HG03520 (cell line): ENCODE measurements around the gene NCBP1.
"Not testable (repeated sequence)": the region's sequence is repeated elsewhere in the genome, so short reads cannot be mapped to it uniquely, and the experiment has no call there.

Experiments used
- ATAC-seq: cut with Tn5 transposase; IDR thresholded peaks from one replicate; pipeline ENCODE4 v1.9.1; 2021; ENCODE audit warnings: mild to moderate bottlenecking, moderate library complexity; ENCODE audit not compliant: unreplicated experiment

The NCBP1 gene

GRCh38 chr9:97632985-97633858 lies at the start of gene NCBP1, which contains the start of gene TSTD2:
NCBP1 (plus strand) TSS chr9:97633821; CDS start chr9:97633882, 61 bp downstream.
TSTD2 (minus strand) TSS chr9:97633368; CDS start chr9:97627562, 5,806 bp downstream.
- ATAC-seq: peak; percentile 77

DNA sequence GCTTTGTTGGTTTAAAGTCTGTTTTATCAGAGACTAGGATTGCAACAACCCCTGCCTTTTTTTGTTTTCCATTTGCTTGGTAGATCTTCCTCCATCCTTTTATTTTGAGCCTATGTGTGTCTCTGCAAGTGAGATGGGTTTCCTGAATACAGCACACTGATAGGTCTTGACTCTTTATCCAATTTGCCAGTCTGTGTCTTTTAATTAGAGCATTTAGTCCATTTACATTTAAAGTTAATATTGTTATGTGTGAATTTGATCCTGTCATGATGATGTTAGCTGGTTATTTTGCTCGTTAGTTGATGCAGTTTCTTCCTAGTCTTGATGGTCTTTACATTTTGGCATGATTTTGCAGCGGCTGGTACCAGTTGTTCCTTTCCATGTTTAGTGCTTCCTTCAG lies 48.8 kb upstream of the NCBP1 start:
- ATAC-seq: not testable (repeated sequence)

- ATAC-seq: not testable (repeated sequence)
Measured at GRCh38 chr9:97586909-97587308, 46.7 kb upstream of the NCBP1 start.

DNA sequence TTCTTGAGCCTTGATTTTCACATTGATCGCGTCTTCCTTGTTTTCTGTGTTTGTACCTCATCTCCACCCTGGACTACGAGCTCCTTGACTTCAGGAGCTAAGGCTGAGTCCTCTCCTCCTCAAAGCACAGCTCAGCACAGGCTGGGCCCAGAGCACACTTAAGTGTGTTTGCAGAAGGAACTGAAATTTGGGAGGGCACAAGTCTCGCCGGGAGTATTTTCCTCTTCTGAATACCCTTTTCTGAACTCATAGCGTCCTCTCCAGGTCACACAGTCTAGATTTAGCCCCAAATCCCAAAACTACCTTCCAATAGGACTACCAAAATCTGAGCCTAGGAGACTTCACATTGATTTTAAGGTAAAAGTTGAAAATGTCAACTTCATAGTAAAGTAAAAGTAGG lies 42.1 kb upstream of the NCBP1 start:
- ATAC-seq: no peak

GRCh38 chr9:97592126-97592525 lies 41.5 kb upstream of the NCBP1 start:
- no peak for ATAC-seq

GRCh38 chr9:97593960-97594359 lies 39.7 kb upstream of the NCBP1 start:
- ATAC-seq: no peak

DNA sequence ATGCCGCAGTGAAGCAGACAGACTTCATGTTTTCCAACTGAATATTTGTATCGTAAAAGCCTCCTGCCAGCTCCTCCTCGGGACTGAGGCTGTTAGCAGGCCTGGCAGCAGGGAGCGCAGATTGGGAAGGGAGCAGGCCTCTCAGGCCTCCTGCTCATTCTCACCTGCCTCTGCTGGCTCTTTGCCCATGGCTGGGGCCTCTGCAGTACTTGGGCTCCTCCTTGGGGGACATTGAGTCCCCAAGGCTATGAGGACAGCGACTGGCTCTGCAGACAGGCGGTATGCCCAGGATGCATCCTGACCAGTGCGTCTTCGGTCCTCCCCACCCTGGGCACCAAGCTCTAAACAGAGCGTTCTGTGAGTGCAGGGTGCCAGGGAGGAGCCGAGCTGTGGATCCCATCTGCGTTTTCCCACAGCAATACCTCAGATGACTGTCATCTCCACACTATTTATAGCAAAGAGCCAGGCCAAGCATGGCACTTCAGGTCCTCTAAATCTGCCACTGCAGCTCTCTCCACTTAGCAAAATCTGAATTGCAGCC lies 39.2 kb upstream of the NCBP1 start:
- ATAC-seq: no peak

- no peak for ATAC-seq
Measured at GRCh38 chr9:97596906-97597305, 36.7 kb upstream of the NCBP1 start.

DNA sequence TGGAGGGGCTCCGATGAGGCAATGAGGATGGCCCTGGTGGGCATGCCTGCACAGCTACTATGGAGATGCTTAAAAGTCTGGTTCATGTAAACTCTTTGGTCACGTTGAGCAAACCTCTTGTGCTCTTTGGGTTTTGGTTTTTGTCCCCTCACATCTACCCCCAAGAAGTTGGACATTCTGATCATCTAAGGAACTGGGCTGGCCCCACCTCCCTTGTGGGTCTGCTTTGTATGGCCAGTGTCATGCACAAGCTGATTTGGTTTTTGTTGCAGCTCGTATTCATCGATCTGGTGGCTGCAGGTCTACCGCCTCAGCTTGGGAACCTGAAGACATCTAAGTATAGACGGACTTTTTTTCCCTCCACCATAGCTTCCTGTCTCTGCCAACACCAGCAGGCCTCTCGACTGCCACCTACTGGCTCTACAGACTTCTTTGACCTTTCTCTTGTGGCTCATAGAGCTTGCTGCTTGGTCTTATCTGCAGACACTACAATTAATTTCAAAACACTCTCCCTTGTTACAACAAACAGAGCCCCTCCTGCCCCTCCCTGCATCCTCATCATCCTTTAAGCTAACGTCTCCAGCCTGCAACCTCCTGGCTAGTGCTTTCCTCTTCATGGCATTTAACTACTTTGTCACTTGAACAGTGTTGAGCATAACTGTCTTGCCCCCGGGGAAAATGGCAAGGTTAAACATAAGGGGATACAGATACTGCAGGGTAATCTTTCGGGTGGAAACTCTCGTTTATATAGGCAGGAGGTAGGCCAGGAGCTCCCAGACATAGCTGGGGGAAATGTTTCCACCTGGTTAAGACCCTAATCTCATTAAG lies 34.9 kb upstream of the NCBP1 start:
- peak; percentile 76 for ATAC-seq

DNA sequence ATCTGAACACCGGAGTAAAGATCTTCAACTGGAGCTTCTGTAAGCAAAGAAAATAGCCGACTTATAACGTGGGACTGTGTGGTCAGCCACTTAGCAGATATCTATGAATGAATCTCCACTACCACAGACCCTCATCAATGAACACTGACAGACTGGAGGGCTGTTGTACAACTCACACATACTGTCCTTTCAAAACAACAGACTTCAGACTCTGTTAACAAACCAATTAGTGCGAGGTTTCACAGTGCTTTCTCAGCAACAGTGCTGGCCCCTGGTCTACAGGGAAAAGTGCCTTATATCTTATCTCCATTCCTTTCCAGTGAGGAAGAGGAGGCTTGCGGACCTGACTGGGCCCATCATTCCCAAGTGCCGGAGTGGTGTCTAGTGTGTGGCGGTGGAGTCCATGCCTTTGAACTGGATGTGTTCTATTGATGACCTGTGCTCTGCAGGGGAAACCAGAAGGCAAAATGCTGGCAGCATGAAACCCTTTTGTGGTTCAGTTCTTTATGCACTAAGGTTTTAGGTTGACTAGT lies 34.2 kb upstream of the NCBP1 start:
- ATAC-seq: no peak

- ATAC-seq: no peak
Measured at GRCh38 chr9:97600531-97601227, 32.9 kb upstream of the NCBP1 start.

- no peak for ATAC-seq
Measured at GRCh38 chr9:97601228-97601898, 32.3 kb upstream of the NCBP1 start.

GRCh38 chr9:97602430-97602829 lies 31.2 kb upstream of the NCBP1 start:
- no peak for ATAC-seq

DNA sequence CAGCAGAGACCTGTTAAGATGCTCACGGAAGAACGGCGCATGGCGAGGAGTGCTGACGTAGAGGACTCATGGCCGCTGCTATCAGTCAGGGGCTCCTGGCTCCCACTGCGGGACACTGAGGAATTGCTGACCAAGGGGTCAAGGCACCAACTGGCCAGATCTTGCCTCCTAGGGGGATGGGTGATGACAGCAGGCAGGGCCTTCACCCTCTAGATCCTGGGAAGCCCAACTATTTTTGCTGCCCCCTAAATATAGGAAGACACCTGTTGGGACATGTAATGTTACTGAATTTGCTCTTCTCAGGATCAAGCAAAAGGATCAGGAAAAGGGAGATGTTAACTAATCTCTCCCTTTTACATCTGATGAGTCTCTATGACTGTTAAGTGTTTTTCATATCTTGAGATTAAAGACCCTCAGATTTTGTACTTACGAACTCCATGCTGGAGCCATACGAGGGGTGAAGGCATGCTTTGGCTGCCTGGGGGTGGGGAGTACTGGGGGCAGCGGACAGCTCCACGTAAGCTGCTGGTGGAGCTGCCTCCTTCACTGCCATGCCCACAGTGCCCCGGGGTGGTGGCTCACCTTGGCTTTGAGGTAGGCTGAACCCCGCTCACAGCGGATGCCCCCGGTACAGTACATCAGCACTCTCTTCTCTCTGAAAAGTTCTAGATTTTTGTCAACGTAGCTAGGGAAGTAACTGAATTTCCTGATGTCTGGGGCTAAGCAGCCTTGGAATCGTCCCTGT lies 28.5 kb upstream of the NCBP1 start:
- ATAC-seq: no peak

DNA sequence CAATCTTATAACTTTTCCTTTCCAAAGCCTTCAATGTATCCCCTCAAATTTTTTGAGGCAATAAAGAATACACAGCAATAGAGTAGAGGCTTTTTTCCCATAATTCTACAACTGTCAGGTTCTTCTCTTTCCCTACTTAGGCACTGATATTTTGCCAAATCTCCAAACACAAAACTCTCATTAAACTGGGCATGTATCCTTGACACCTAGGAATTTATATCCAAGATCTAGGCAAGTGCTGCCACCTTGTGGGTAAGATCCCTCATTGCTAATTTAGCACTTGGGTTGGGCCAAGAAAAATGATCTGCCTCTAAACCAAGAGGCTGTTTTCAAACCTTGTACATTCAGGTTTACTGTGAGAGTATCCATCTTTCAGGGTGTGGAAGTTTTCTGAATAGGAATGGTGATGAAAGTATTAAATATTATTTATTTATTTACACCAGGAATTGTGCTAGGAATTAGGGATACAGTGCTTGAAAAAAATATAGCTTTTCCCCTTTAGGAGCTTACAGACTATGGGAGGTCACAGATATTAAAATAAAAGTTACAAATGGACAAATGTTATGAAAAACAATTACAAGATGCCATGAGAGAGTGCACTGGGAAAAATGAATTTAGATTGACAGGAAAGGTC lies 18.1 kb upstream of the NCBP1 start:
- no peak for ATAC-seq

GRCh38 chr9:97617939-97618416 lies 15.6 kb upstream of the NCBP1 start:
- peak; percentile 51 for ATAC-seq

GRCh38 chr9:97620063-97620462 lies 13.6 kb upstream of the NCBP1 start:
- not testable (repeated sequence) for ATAC-seq

DNA sequence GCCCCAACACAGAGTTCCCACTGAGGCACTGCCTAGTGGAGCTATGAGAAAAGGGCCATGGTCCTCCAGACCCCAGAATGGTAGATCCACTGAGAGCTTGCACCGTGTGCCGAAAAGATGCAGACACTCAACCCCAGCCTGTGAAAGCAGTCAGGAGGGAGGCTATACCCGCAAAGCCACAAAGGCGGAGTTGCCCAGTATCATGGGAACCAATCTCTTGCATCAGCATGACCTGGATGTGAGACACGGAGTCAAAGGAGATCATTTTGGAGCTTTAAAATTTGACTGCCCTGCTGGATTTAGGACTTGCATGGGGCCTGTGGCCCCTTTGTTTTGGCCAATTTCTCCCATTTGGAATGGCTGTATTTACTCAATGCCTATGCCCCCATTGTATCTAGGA lies 11.1 kb upstream of the NCBP1 start:
- ATAC-seq: not testable (repeated sequence)

DNA sequence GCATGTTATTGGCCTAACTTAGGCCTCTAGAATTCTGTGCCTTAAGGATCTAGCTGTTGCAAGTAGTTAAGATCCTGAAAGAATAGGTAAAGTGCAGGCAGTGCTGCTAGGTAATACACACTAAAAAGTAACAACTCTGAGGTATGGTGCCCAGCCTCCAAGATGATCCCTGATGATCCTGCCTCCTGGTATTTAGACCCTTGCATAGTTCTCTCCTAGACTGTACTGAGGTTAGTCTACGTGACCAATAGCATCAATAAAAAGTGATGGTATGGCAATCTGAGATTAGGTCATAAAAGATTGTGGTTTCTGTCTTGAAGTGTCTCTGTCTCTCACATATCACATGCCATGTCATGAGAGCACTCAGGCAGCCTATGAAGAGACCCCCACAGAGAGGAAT lies 9.7 kb upstream of the NCBP1 start:
- ATAC-seq: no peak
